PC-3 (cell line): Measurements from ENCODE around the gene IQSEC1. TPM values are rescaled to one million over a fixed set of nuclear protein-coding genes. Genes with fewer than 3 reads are reported as not detected.

Experiments
- ATAC-seq: fragments of 200-7000 bp; cut with Tn5 transposase; 2 replicates; pipeline ENCODE4 v1.9.1; 2020; ENCODE audit warnings: mild to moderate bottlenecking, moderate library complexity
- BruUV-seq: library from RNA; stranded (reverse); fragments of 400-500 nt; replicated peaks from 2 replicates; lab custom pipeline; 2021; lab: Mats Ljungman, UMichigan
- CTCF ChIA-PET: fragments of 300-600 bp; sonication (Branson Sonifier 250); formaldehyde crosslinking; loops from one replicate; lab custom pipeline; 2022; ENCODE audit warnings: antibody characterized with exemption; lab: Charles Lee
- POLR2A ChIA-PET: fragments of 300-600 bp; sonication (Branson Sonifier 250); formaldehyde crosslinking; loops from one replicate; lab custom pipeline; 2022; ENCODE audit warnings: antibody characterized with exemption; ENCODE audit not compliant: unreplicated experiment; lab: Charles Lee
- DNase-seq: peaks from one replicate; pipeline ENCODE4 v3.0.0-alpha.2; 2015
- H2AFZ ChIP-seq: fragments of 300-600 bp; sonication (generic); 2 replicates; pipeline ENCODE4 v1.6.0; 2016; ENCODE audit warnings: antibody characterized with exemption, low read length
- H3F3A ChIP-seq: fragments of 300-600 bp; sonication (generic); one replicate; pipeline ENCODE4 v1.6.0; 2017; ENCODE audit warnings: antibody characterized with exemption, low read length, control low read depth, mild to moderate bottlenecking; ENCODE audit not compliant: unreplicated experiment
- H3K27ac ChIP-seq: fragments of 300-600 bp; sonication (generic); 2 replicates; pipeline ENCODE4 v1.5.1; 2016; ENCODE audit warnings: mild to moderate bottlenecking, low read length
- H3K27me3 ChIP-seq: fragments of 300-600 bp; sonication (generic); 2 replicates; pipeline ENCODE4 v1.6.1; 2016; ENCODE audit warnings: low read length, mixed read lengths
- H3K36me3 ChIP-seq: fragments of 300-600 bp; sonication (generic); 2 replicates; pipeline ENCODE4 v1.6.1; 2016; ENCODE audit warnings: low read depth, mixed run types, low read length, mixed read lengths
- H3K4me1 ChIP-seq: fragments of 300-600 bp; sonication (generic); 2 replicates; pipeline ENCODE4 v1.5.1; 2016; ENCODE audit warnings: low read length; ENCODE audit not compliant: insufficient read depth
- H3K4me2 ChIP-seq: fragments of 300-600 bp; sonication (generic); 2 replicates; pipeline ENCODE4 v1.6.0; 2016; ENCODE audit warnings: low read length
- H3K4me3 ChIP-seq: fragments of 300-600 bp; sonication (generic); 2 replicates; pipeline ENCODE4 v1.5.1; 2016; ENCODE audit warnings: mild to moderate bottlenecking, low read length, mixed read lengths
- H3K79me2 ChIP-seq: fragments of 300-600 bp; sonication (generic); 2 replicates; pipeline ENCODE4 v1.6.1; 2017; ENCODE audit warnings: low read length, mixed read lengths
- H3K9ac ChIP-seq: fragments of 300-600 bp; sonication (generic); 2 replicates; pipeline ENCODE4 v1.6.0; 2016; ENCODE audit warnings: mild to moderate bottlenecking, low read length
- H3K9me2 ChIP-seq: fragments of 300-600 bp; sonication (generic); replicated peaks from 2 replicates; pipeline ENCODE4 v1.6.1; 2016; ENCODE audit warnings: mixed run types, low read length, mixed read lengths
- H3K9me3 ChIP-seq: fragments of 300-600 bp; sonication (generic); 2 replicates; pipeline ENCODE4 v1.6.1; 2016; ENCODE audit warnings: low read length, mixed read lengths
- H4K20me1 ChIP-seq: fragments of 300-600 bp; sonication (generic); 2 replicates; pipeline ENCODE4 v1.6.1; 2016; ENCODE audit warnings: low read length, mixed read lengths
- CTCF ChIP-seq: fragments of 300-600 bp; sonication (generic); conservative IDR thresholded peaks from 2 replicates; pipeline ENCODE4 v1.5.1; 2017; ENCODE audit warnings: antibody characterized with exemption, low read depth, mild to moderate bottlenecking, low read length
- EZH2 ChIP-seq: fragments of 300-600 bp; sonication (generic); IDR thresholded peaks from one replicate; pipeline ENCODE4 v1.6.1; 2017; ENCODE audit warnings: antibody characterized with exemption, mild to moderate bottlenecking, low read length; ENCODE audit not compliant: unreplicated experiment
- EZH2phosphoT487 ChIP-seq: fragments of 300-600 bp; sonication (generic); IDR thresholded peaks from 2 replicates; pipeline ENCODE4 v1.6.1; 2018; ENCODE audit warnings: mild to moderate bottlenecking, antibody characterized with exemption, low read length, borderline replicate concordance
- intact Hi-C: fragments of 100-400 bp; cut with micrococcal nuclease; formaldehyde crosslinking; loops from 2 replicates; pipeline ENCODE4 v1.9.0; 2023
- total RNA-seq: library from RNA; depleted of rRNA; stranded (reverse); fragments of >200 nt; gene quantifications from 2 replicates; pipeline ENCODE4 v1.2.3, GENCODE V29; 2014

IQSEC1 gene
- total RNA-seq, 1 experiment from 2014 or later, result 37.9 TPM

- CTCF ChIA-PET, result no interaction called here
- POLR2A ChIA-PET, result no interaction called here
- H3K4me2 ChIP-seq, result no peak overlapping the region
- ATAC-seq (no peak), DNase-seq (no peak)
- no peaks in the 10 kb centered on the region for H3K9me3 ChIP-seq
- H3F3A ChIP-seq, result no peaks in the 10 kb centered on the region
- H3K9ac ChIP-seq, result no peak overlapping the region
- intact Hi-C loops, result no loop called here
- no TSS peak for BruUV-seq
- no peaks in the 10 kb centered on the region for H3K9me2 ChIP-seq
- no peak for TF ChIP-seq EZH2
- no peak for TF ChIP-seq EZH2phosphoT487
- TF ChIP-seq CTCF, result no peak
- H4K20me1 ChIP-seq, result no peaks in the 10 kb centered on the region
- H3K4me1 ChIP-seq, result no peaks in the 10 kb centered on the region
- H3K36me3 ChIP-seq, result no peaks in the 10 kb centered on the region
- no peaks in the 10 kb centered on the region for H3K79me2 ChIP-seq
- H3K4me3 ChIP-seq, result no peak overlapping the region
- no peak overlapping the region for H3K27ac ChIP-seq
- no peaks in the 10 kb centered on the region for H3K27me3 ChIP-seq
- H2AFZ ChIP-seq, result no peak overlapping the region
These were observed 70.7 kb downstream of the IQSEC1 start for GRCh38 chr3:13002398-13003124.

- Histone ChIP-seq H3K9me2 (no peaks in the 10 kb centered on the region), H3K9me3 (no peaks in the 10 kb centered on the region), H3K79me2 (no peaks in the 10 kb centered on the region), H4K20me1 (no peaks in the 10 kb centered on the region), H3K4me1 (no peaks in the 10 kb centered on the region), H3K36me3 (no peaks in the 10 kb centered on the region), H3K4me3 (no peak overlapping the region), H3K27ac (no peak overlapping the region), H2AFZ (no peak overlapping the region), H3K9ac (no peak overlapping the region), H3K4me2 (no peak overlapping the region), H3F3A (no peaks in the 10 kb centered on the region), H3K27me3 (no peaks in the 10 kb centered on the region)
- ChIA-PET CTCF (no interaction called here), POLR2A (no interaction called here)
- TF ChIP-seq CTCF (no peak), EZH2 (no peak), EZH2phosphoT487 (no peak)
- ATAC-seq, result no peak
- no TSS peak for BruUV-seq
- intact Hi-C loops, result loop anchor here (10.0 kb wide), 1 partner anchor 105 kb away; no protein-coding TSS in a partner anchor
- no peak for DNase-seq
These were observed 73.8 kb downstream of the IQSEC1 start for GRCh38 chr3:12999147-13000140.
